ENCODE data around the gene ZNF132.
A peak's percentile ranks its signal among the peaks of the same experiment; 100 is the strongest.

The ZNF132 gene

GRCh38 chr19:58471736-58472135 is 31.8 kb upstream of the ZNF132 start:
- no peak for TF ChIP-seq TAF1 (IDR thresholded peaks at IDR 0.05; ENCODE audit: borderline replicate concordance, insufficient read depth, low read length)
- TF ChIP-seq POLR2AphosphoS5 (IDR thresholded peaks at IDR 0.05; ENCODE audit: low read depth, low read length), result no peak
- TF ChIP-seq, protein P1, sequence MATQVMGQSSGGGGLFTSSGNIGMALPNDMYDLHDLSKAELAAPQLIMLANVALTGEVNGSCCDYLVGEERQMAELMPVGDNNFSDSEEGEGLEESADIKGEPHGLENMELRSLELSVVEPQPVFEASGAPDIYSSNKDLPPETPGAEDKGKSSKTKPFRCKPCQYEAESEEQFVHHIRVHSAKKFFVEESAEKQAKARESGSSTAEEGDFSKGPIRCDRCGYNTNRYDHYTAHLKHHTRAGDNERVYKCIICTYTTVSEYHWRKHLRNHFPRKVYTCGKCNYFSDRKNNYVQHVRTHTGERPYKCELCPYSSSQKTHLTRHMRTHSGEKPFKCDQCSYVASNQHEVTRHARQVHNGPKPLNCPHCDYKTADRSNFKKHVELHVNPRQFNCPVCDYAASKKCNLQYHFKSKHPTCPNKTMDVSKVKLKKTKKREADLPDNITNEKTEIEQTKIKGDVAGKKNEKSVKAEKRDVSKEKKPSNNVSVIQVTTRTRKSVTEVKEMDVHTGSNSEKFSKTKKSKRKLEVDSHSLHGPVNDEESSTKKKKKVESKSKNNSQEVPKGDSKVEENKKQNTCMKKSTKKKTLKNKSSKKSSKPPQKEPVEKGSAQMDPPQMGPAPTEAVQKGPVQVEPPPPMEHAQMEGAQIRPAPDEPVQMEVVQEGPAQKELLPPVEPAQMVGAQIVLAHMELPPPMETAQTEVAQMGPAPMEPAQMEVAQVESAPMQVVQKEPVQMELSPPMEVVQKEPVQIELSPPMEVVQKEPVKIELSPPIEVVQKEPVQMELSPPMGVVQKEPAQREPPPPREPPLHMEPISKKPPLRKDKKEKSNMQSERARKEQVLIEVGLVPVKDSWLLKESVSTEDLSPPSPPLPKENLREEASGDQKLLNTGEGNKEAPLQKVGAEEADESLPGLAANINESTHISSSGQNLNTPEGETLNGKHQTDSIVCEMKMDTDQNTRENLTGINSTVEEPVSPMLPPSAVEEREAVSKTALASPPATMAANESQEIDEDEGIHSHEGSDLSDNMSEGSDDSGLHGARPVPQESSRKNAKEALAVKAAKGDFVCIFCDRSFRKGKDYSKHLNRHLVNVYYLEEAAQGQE (IDR thresholded peaks at IDR 0.05; ENCODE audit: insufficient read depth in 1 of 2, low read depth in 2 of 2, low read length in 2 of 2), result no peak
- TF ChIP-seq FOXP2 (optimal IDR thresholded peaks at IDR 0.05; ENCODE audit: borderline replicate concordance, extremely low read depth, extremely low read length, insufficient read depth), result no peak
- no peak for TF ChIP-seq SIN3A (IDR thresholded peaks at IDR 0.05; ENCODE audit: borderline replicate concordance, insufficient read depth, low read length)

DNA sequence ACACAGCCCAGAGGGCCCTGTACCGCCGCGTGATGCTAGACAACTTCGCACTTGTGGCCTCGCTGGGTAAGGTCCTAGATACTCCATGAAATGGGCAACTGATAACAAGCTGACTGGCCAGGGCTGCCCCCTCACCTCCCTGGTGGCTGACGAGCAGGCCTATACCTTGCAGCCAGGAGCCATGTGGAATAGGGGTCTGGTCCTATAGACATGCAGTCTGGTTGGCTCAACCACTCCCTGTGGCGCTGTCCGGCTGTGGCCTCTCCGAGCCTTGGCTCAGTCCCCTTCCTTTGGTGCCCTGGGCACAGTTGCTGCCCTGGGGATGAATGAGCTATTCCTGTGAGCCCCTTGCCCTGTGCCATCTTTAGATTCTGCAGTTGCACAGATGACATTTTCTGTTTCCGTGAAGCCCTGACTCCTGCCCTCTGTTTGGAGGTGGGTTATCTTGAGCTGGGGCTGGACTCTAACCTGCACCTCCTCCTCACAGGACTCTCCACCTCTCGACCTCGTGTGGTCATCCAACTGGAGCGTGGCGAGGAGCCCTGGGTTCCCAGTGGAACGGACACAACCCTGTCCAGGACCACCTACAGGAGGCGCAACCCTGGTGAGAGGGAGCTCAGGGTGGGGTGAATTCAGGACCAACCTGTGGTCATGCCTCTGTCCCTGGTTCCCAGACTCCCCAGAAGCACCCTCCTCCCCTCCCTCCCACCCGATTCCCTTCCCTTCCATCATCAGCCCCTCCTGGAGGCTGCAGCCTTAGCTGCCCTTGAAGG is 29.5 kb upstream of the ZNF132 start:
- TF ChIP-seq FOXP2 (optimal IDR thresholded peaks at IDR 0.05; ENCODE audit: borderline replicate concordance, extremely low read depth, extremely low read length, insufficient read depth) (no peak), SIN3A (IDR thresholded peaks at IDR 0.05; ENCODE audit: borderline replicate concordance, insufficient read depth, low read length) (no peak), POLR2AphosphoS5 (IDR thresholded peaks at IDR 0.05; ENCODE audit: low read depth, low read length) (no peak), TAF1 (IDR thresholded peaks at IDR 0.05; ENCODE audit: borderline replicate concordance, insufficient read depth, low read length) (no peak)
- TF ChIP-seq, protein P1 (IDR thresholded peaks at IDR 0.05; ENCODE audit: insufficient read depth in 1 of 2, low read depth in 2 of 2, low read length in 2 of 2), result no peak

GRCh38 chr19:58468216-58468839 is 28.4 kb upstream of the ZNF132 start:
- no peak for TF ChIP-seq SIN3A (IDR thresholded peaks at IDR 0.05; ENCODE audit: borderline replicate concordance, insufficient read depth, low read length)
- TF ChIP-seq POLR2AphosphoS5 (IDR thresholded peaks at IDR 0.05; ENCODE audit: low read depth, low read length), result no peak
- TF ChIP-seq FOXP2 (optimal IDR thresholded peaks at IDR 0.05; ENCODE audit: borderline replicate concordance, extremely low read depth, extremely low read length, insufficient read depth), result no peak
- TF ChIP-seq TAF1 (IDR thresholded peaks at IDR 0.05; ENCODE audit: borderline replicate concordance, insufficient read depth, low read length), result no peak
- TF ChIP-seq, protein P1 (IDR thresholded peaks at IDR 0.05; ENCODE audit: insufficient read depth in 1 of 2, low read depth in 2 of 2, low read length in 2 of 2), result no peak

DNA sequence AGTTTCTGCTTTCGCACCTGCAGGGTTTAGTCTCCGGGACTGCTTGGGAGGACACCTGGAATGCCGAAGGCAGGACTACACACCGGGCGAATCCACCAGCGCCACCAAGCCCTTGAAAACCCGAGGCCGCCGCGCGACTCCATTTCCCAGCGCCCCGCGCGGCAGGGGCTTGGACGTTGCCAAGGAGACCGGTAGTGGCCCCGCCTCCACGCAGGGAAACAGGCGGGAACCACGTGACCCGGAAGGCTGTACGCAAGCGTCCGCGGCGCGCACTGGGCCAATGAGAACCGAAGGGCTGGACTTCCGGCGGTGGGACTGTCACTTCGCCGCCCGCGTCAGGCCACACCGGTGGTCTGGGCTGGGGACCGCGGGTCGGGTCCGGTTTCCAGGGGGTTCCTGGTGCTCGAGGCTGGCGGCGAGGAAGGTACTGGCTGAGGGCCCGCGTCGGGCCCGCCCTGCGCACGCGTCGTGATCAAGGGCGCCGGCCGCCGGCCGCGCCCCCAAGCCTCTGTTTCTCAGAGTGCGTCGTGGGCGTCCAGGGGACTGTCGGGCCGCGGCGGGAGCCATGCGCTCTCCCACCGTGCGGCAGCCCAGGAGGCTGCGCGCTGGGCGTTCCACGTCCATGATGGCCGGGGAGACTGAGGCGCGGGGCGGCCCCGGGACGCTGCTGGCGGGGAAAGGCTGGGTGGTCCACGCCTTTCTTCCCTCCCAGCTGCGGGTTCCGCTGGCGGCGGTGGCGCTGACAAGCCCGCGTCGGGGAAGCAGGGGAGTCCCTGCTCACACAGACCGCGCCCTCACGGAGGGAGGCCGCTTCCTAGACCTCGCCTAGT is 27.0 kb upstream of the ZNF132 start, which contains the start of gene ZNF324:
ZNF324 (plus strand) TSS at position 321 of the 830 bp plus-strand sequence. CDS start 2,106 bp downstream, outside the sequence.
- TF ChIP-seq FOXP2 (optimal IDR thresholded peaks at IDR 0.05; ENCODE audit: borderline replicate concordance, extremely low read depth, extremely low read length, insufficient read depth), result peak; percentile 89
- TF ChIP-seq, protein P1 (IDR thresholded peaks at IDR 0.05; ENCODE audit: insufficient read depth in 1 of 2, low read depth in 2 of 2, low read length in 2 of 2), result no peak
- TF ChIP-seq POLR2AphosphoS5 (IDR thresholded peaks at IDR 0.05; ENCODE audit: low read depth, low read length), result peak; percentile 62; the same call in 1 of the 2 replicates
- 0 out of 2 replicates have a peak, but pooled peaks have one; percentile 27 for TF ChIP-seq SIN3A (IDR thresholded peaks at IDR 0.05; ENCODE audit: borderline replicate concordance, insufficient read depth, low read length)
- TF ChIP-seq TAF1 (IDR thresholded peaks at IDR 0.05; ENCODE audit: borderline replicate concordance, insufficient read depth, low read length), result 0 out of 2 replicates have a peak, but pooled peaks have one; percentile 51

Measured in PFSK-1 (cell line).